HG02623 (cell line): ENCODE measurements around the gene MYO9B.
A peak's percentile ranks its signal among the peaks of the same experiment; 100 is the strongest.
"Not testable (repeated sequence)": the region's sequence is repeated elsewhere in the genome, so short reads cannot be mapped to it uniquely, and the experiment has no call there.

Experiments used
- ATAC-seq: cut with Tn5 transposase; IDR thresholded peaks from one replicate; pipeline ENCODE4 v1.9.1; 2021; ENCODE audit warnings: moderate library complexity; ENCODE audit not compliant: unreplicated experiment

The MYO9B gene

DNA sequence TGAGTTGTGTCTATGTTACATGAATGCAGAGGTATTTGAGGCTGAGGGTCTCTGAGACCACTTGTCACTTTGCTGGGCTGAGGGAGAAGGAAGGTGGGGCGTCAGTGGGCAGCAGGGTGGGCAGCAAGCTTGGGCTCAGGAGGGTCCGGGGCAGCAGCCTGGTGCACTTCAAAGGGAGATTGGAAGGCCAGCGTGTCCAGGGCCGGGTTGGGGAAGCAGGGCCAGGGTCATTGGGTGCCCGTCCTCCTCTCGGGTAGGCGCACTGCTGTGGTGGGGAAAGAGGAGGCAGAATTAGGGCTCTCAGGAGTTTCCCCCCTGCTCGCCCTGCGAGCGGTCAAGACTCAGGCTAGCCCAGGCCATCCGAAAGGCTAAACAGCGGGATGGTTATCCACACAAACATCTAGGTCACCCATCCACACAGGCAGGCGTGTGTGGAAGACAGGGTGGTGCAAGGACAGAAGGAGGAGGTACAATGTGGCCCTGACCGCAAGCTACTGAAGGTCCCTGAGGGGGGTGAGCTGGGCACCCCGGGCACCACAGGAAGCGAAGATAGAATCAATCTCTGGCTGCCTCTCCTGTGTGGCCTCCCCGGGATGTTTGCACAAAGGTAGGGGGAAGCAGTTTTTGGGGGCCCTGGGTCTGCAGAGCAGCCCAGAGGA, 37.7 kb downstream of the MYO9B start:
- ATAC-seq, result no peak

DNA sequence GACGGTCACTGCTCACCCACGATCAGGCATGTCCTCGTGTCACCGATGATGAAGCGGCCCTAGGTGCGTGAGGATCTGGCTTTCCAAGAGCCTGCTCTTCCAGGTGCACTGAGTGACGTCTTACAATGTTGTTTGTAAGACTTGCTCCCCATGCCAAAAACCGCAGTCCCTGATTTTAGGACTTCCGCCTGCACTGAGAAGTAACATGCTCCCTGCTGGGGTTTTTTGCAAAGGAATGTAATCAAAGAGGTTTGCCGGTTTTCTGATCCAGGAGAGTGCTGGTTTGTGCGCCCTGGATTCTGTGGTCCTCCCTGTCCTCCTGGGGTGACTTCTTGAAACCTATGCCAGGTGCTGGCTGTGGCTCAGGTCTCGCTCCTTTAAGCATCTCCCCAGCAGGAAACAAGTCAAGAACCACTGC, 38.8 kb downstream of the MYO9B start:
- ATAC-seq, result no peak

DNA sequence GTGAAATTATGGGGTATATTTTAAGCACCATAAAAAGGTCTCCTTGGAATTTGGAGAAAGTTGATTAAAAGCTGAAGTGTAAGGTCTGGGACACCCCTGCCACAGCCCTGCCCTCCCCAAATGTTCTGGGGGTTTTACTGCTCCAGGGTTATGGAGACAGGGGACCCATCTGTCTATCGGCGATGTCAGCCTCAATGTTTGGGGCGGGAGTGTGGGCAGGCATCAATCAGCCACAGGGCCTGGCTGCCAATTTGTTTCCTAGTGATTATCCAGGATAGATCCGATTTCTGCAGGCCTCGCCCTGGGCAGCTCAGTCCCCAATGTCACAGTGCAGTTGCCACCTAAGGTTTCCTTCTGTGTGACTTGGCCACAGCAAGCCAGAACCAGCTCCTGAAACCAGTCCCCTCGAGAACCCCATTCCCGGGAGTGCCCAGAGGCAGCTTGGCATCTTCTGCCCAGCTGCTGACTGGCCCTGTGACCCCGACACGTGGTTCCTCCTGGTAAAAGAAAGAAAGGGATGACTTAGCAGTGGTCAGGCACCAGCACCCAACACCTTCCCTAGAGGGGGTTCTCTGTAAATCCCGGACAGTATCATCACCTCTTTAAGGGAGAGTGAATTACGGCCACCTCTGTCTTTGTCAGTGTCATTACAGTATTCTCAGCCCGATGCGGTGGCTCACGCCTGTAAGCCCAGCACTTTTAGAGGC, 41.6 kb downstream of the MYO9B start:
- ATAC-seq, result no peak

DNA sequence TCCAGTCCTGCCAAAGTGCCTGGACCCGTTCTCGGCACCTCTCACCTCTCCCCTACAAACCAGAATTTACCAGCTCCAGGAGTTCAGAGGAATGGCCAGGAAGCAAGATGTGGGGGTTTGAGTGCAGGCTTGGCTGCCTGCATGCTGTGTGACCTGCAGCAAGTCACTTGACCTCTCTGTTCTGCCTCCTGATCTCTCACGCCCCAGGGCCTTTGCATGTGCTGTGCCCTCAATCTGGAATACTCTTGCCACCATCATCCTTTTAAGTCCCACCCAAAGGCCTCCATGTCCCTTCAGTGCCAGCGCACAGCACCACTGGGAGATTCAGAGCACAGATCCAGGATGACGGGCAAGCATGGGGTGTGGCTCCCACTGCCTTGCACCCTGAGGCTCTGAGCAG, 43.4 kb downstream of the MYO9B start:
- no peak for ATAC-seq

DNA sequence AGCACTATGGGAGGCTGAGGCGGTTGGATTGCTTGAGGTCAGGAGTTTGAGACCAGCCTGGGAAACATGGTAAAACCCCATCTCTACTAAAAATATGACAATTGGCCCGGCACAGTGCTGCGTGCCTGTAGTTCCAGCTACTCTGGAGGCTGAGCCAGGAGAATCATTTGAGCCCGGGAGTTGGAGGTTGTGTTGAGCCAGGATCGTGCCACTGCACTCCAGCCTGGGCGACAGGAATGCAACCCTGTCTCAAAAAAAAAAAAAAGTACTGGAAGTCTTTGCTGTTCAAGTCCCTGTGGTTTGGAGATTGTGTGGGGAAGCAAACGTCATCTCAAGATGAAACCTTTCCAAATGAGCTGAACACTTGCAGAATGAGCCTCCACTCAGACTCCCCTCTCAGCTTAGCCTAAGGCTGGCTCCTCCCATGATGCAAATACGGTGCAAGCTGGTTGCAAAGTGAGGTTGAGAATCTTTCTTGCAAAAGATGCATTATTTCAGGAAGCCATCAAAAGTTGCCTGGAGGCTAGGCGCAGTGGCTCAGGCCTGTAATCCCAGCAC, 46.2 kb downstream of the MYO9B start:
- no peak for ATAC-seq

DNA sequence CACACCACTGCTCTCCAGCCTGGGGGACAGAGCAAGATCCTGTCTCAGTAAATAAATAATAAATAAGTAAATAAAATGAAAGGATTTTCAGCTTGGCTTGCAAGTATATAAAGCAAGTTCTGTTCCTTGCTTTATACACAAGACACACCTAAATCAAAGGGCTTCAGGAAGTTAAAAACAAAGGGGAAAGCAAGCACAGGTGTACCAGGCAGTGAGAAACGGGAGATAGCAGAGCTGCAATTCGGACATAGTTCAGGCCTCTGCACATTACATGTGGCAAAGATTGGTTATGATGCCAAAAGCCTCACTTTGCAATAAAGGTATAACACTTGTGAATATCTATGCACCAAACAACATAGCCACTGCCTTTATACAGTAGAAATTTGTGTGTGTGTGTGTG, 47.5 kb downstream of the MYO9B start:
- no peak for ATAC-seq

DNA sequence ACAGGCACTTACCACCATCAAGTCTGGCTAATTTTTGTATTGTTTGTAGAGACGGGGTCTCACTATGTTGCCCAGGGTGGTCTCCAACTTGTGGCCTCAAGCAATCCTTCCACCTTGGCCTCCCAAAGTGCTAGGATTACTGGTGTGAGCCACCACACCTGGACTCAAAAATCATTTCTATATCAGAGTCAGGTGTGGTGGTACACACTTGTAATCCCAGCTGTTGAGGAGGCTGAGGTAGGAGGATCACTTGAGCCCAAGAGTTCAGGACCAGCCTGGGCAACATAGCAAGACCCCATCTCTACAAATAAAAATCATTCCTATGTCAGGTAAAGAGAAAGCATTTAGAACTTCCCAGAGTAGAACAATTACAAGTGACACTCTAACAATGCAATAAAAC, 48.4 kb downstream of the MYO9B start:
- ATAC-seq, result no peak

DNA sequence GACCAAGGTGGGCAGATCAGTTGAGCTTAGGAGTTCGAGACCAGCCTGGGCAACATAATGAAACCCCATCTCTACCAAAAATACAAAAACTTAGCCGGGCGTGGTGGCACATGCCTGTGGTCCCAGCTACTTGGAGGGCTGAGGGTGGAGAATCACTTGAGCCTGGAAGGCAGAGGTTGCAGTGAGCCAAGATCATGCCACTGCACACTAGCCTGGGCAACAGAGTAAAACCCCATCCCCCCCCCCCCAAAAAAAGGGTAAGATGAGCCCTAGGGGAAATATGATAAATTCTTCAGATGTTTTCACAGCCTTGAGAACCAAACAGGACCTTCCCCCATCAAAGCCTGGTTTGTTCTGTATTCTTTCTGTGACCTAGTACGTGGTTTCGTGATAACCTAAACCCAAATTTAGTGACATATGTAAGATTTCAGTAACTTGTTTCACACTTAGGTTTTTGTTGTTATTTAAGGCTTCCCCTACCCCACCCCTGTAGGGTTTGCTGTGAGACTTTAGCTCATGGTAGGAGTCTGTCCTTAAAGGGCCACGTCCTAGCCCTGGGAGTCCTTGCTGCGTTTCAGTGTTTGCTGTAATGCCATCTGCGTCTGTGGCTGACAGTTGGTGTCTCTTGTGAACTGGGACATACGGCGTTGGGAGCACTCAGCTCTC, 49.6 kb downstream of the MYO9B start:
- ATAC-seq, result peak; percentile 62

DNA sequence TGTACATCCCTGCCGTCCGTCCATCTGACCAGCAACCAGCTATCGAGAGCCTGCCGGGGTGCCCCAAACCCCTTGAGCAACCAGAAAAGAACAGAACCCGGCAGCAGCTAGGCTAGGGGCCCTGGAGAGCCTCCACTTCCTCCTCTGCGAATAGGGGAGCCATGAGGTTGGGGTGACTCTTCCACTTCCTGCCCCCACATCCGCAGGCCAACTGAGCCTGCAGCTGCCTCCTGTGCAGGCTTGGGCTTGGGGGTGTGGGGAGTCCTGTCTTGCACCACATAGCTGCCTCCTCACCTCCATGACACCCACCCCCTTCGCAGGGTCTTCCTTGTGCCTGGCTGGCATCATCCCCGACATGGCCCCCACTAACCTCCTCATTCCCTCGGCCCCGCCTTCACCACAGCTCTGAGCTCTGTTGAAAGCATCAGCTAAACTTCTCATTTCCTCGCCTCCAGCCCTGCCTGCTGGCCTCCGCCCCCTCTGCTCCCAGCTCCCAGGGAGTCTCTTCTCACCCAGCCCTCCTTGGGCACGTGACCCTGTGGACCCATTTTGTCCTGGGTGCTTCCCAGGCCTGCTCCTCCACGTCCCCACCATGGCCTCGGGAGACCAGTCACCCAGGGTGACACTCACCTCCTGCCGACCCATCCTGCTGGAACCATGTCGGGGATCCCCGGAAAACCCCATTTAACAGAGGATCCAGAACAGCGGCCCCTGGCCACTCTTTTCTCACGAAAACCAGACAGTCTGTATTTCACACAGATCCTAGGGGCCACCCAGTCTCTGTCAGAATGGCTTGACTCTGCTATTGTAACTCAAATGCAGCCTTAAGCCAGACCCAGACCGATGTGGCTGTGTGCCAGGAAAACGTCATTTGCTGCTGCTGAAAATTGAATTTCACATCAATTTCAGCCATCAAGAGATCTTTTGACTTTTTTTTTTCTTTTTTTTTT, 50.4 kb downstream of the MYO9B start:
- peak; percentile 42 for ATAC-seq

DNA sequence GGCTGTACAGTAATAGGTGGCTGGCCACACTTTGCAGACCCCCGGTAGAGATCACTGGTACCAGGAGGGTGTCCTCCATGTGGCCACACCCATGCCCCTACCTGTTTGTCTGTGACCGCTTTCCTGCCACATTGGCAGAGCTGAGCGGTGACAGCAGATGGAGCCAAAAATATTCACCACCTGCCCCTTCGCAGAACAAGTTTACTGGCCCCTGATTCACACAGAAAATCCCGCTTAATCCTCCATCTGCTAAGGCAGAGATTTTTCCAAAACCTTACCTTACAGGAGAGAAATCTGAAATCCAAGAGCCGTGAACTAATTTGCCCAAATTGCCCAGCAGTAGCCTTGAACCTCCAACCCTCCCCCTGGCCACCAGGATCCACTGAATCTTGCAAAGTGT, 52.1 kb downstream of the MYO9B start:
- ATAC-seq, result no peak

DNA sequence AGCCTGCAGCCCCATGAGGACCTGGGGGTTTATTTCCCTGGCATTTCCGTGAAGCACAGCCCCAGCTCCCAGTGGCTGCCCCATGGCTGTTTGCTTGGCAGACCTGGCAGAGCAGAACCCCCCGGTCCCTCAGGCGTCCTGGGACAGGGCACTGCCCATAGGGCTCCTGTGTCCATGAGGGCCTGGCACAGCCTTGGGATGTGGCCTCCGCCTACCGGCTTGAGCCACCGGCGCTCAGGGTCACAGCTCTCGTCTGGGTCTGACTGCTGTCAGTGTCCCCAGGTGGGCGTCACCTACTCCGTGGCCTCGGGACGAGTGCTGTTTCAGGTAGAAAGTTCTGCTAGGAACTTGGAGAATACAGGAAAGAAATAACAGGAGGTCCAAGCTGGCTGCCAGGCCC, 52.8 kb downstream of the MYO9B start:
- ATAC-seq, result no peak

DNA sequence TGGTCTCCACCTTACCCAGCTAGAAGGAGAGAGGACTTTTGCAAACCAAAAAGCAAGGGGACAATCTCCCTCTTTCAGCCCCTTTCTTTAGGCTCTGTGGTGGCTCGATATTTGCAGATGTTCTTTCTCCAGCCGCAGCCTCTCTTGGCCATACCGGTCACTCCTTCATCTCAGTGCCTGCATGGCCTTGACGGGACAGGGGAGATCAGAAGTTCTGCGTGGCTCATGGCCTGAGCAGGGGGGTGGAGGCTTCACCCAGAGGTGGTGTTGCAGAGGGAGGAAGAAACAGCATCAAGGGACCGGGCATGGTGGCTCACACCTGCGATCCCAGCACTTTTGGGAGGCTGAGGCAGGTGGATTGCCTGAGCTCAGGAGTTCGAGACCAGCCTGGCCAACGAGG, 53.2 kb downstream of the MYO9B start:
- ATAC-seq, result no peak

DNA sequence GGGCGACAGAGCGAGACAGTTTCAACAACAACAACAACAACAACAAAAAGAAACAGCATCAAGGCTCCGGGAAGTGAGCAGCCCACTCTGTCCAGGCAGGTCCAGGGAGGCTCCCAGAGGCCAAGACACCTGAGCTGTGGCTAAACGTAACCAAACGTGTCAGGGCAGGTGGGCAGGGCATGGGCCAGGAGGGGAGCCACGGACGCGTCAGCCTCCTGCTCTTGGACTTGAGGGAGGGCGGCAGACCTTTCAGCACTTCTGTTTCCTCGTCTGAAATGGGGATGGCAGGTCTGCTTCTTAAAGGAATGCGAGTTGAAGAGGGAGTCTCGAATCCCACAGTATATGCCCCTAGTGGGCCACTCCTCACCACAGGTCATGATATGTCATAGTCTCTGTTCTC, 53.8 kb downstream of the MYO9B start:
- ATAC-seq, result no peak

DNA sequence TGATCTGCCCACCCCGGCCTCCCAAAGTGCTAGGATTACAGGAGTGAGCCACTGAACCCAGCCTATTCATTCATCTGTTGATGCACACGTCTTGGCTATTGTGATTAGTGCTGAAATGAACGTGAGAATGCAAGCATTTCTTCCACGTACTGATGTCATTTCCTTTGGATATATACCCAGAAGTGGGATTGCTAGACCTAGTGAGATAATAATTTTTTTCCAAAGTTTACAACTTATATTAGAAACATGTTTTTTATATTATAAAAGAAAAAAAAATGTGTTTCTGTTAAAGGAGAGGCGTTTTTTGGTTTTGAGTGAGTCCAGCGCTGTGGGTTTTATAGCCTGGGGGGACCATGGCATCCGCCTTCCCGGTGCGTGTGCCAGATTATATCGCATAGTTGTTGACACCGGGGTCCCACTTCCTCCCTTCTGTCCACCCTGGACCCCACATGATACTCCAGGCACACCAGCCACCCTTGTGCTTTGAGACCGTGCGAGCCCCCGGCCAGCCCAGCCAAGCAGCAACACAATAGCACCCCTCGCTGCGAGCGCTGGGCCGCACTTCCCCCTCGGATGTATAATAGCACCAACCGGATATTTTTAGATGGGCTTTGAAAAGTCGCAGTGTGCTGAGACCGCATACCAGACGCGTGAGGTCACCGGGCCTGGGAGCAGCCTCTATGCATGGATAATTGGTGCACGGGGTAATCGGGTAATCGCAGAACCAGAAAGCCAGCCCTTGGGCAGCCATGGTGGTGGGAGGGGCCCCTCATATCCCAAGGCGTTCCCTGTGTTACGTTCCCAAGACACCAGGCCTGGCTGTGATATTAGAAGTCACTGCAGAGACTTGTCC, 59.6 kb downstream of the MYO9B start:
- peak; percentile 61 for ATAC-seq

DNA sequence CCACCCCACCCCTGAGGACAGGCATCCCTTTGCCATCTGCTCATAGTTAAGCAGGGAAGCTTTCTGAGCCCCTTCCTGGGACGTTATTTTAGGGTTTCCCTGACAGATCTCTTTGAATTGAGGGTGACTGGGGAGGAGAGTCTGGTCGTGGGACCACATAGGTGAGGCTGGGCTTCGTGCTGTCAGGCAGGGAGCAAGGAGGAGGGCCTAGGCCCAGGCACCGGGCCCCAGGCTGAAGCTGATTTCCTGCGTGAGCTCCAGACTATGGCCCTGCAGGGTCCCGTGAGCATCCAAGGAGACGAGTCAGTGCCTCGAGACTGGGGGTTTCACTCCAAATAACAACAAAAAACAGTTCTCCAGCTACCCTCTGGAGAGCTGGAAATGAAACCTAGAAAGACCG, 60.4 kb downstream of the MYO9B start:
- ATAC-seq, result no peak

DNA sequence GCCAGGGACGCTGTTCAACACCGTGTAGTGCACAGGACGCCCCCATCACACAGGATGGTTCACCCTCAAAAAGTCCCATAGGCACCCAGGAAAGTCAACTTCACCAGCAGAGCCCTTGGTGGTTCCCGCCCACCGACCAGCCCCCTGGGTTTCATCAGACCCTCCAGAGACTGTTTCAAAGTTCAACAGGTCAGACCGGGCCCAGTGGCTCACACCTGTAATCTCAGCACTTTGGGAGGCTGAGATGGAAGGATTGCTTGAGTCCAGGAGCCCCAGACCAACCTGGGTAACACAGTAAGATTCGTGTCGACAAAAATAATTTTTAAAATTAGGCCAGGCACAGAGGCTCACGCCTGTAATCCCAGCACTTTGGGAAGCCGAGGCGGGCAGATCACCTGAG, 61.0 kb downstream of the MYO9B start:
- ATAC-seq, result no peak

DNA sequence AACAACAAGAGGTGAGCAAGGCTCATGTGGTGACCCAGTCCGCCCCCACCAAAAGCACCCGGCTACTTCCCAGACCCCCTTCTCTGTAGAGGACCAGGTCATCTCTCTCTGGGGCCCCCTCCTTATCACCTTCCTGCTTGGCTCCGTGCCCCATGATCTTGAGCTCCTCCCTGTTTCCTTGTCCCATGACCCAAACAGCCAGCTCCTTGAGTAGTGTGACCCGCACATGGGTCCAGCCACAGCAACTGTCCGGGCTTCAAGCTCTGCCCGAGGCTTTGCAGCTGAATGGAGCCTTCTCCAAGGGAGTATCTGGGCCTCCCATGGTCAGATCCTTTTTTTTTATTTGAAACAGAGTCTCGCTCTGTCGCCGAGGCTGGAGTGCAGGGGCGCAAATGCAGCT, 61.8 kb downstream of the MYO9B start:
- no peak for ATAC-seq

DNA sequence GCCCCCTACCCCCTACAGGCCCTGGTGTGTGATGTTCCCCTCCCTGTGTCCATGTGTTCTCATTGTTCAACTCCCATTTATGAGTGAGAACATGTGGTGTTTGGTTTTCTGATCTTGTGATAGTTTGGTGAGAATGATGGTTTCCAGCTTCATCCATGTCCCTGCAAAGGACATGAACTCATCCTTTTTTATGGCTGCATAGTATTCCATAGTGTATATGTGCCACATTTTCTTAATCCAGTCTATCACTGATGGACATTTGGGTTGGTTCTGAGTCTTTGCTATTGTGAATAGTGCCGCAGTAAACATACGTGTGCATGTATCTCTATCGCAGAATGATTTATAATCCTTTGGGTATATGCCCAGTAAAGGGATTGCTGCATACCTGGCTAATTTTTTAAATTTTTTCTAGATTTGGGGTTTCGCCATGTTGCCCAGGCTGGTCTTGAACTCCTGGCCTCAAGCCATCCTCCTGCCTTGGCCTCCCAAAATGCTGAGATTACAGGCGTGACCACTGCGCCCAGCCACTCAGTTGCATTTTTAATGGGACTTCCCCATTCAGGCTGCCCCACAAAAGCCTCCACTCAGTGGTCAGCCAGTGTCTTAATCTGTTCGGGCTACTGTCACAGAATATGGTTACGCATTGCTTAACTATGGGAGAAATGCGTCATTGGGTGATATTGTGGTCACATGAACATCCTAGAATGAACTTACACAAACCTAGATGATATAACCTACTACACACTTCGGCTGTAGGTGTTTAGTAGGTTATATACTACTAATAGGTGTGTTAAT, 62.7 kb downstream of the MYO9B start:
- ATAC-seq, result not testable (repeated sequence)

DNA sequence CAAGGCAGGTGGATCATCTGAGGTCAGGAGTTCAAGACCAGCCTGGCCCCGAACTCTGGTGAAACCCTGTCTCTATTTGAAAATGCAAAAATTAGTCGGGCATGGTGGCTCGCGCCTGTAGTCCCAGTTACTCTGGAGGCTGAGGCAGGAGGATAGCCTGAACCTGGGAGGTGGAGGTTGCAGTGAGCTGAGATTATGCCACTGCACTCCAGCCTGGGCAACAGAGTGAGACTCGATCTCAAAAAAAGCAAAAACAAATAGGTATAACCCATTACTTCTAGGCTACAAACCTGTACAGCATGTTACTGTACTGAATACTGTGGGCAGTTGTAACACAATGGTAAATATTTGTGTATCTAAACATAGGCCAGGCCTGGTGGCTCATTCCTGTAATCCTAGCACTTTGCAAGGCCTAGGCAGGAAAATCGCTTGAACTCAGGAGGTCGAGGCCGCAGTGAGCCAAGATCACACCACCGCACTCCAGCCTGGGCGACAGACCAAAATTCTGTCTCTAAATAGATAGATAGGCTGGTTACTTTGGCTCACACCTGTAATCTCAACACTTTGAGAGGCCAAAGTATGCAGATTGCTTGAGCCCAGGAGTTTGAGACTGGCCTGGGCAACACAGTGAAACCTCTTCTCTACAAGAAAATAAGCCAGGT, 63.5 kb downstream of the MYO9B start:
- ATAC-seq, result no peak
